ENCODE results near the gene FAM20C. TPM values are rescaled to one million over a fixed set of nuclear protein-coding genes. Genes with fewer than 3 reads are reported as not detected.

Gene FAM20C
- total RNA-seq, 1 experiment from 2014 or later = 87.9 TPM

DNA sequence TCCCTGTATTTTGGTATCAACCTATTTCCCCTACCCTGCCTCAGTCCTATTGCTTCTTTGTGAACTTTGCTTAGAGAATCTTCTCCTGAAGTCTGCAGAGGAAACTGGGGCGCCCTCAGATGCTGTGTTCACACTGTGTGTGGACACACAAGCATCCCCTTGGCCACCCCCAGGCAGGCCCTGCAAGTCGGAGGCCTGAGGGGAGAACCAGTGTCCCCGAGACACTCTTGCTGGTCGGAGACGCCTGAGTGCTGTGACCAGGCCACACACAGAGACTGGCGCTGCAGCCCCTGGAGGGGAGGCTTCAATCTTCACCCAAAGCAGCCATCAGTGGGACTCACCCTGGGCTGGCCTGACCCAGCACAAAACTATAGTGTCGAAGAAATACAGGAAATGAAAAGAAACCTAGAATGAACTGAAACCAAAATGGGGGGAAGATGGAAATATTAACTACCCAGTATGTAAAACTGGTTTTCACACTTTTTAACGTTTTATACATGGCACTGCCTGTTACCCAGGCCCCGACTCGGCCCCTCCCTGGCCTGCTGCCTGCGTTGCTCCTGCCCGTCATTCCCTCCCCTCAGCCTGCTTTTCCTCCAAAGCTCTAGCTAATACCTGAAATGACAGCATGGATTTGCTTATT lies 48.4 kb upstream of the FAM20C start:
- ATAC-seq = no peak
- TF ChIP-seq EZH2 (IDR thresholded peaks at IDR 0.05; ENCODE audit: low read length, unreplicated experiment) (no peak), EZH2phosphoT487 (IDR thresholded peaks at IDR 0.05; ENCODE audit: borderline replicate concordance, low read length) (no peak)
- TF ChIP-seq, protein P1, sequence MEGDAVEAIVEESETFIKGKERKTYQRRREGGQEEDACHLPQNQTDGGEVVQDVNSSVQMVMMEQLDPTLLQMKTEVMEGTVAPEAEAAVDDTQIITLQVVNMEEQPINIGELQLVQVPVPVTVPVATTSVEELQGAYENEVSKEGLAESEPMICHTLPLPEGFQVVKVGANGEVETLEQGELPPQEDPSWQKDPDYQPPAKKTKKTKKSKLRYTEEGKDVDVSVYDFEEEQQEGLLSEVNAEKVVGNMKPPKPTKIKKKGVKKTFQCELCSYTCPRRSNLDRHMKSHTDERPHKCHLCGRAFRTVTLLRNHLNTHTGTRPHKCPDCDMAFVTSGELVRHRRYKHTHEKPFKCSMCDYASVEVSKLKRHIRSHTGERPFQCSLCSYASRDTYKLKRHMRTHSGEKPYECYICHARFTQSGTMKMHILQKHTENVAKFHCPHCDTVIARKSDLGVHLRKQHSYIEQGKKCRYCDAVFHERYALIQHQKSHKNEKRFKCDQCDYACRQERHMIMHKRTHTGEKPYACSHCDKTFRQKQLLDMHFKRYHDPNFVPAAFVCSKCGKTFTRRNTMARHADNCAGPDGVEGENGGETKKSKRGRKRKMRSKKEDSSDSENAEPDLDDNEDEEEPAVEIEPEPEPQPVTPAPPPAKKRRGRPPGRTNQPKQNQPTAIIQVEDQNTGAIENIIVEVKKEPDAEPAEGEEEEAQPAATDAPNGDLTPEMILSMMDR (conservative IDR thresholded peaks at IDR 0.05; ENCODE audit: low read depth, low read length) = no peak
- no TSS peak for BruUV-seq (replicated peaks)
- intact Hi-C loops (cut with micrococcal nuclease) = no loop called here
- Histone ChIP-seq H3K4me2 (ENCODE audit: low read length) (no peak overlapping the region), H3K27ac (ENCODE audit: low read length) (no peak overlapping the region), H3K36me3 (ENCODE audit: low read depth, low read length) (peaks cover 5% of the 10 kb centered on the region; the same call in 1 of the 2 replicates), H3K4me1 (ENCODE audit: insufficient read depth, low read length) (peaks cover 12% of the 10 kb centered on the region), H3K9me2 (replicated peaks; ENCODE audit: low read length) (no peaks in the 10 kb centered on the region), H2AFZ (ENCODE audit: low read length) (no peak overlapping the region), H3K4me3 (ENCODE audit: low read length) (no peak overlapping the region), H3K9ac (ENCODE audit: low read length) (no peak overlapping the region), H4K20me1 (ENCODE audit: low read length) (no peaks in the 10 kb centered on the region), H3F3A (ENCODE audit: low read length, unreplicated experiment) (no peaks in the 10 kb centered on the region), H3K27me3 (ENCODE audit: low read length) (no peaks in the 10 kb centered on the region), H3K79me2 (ENCODE audit: low read length) (peaks cover 3% of the 10 kb centered on the region; the same call in 1 of the 2 replicates), H3K9me3 (ENCODE audit: low read length) (no peaks in the 10 kb centered on the region)
- no peak for DNase-seq
- ChIA-PET POLR2A (ENCODE audit: unreplicated experiment) (no interaction called here), CTCF (no interaction called here)

DNA sequence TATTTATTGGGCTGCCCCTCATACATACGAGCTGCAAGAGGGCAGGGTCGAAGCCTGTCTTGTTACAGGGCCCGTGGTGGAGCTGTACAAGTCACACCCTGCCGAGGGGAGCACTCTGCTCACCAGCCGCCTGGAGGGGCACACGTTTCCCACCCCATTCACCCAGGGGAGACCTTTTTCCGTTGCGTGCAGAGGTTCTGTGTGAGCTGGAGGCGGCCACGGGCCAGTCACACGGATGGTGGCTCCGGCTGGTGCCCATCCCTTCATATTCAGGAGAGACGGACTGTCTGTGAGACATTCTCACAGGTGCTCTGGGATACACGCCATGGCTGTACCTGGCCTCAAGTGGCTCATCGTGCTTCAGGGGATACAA lies 47.9 kb upstream of the FAM20C start:
- Histone ChIP-seq H3K79me2 (ENCODE audit: low read length) (peaks cover 3% of the 10 kb centered on the region; the same call in 1 of the 2 replicates), H3K9me2 (replicated peaks; ENCODE audit: low read length) (no peaks in the 10 kb centered on the region), H3K4me2 (ENCODE audit: low read length) (no peak overlapping the region), H4K20me1 (ENCODE audit: low read length) (no peaks in the 10 kb centered on the region), H3K36me3 (ENCODE audit: low read depth, low read length) (peaks cover 5% of the 10 kb centered on the region; the same call in 1 of the 2 replicates), H3K9ac (ENCODE audit: low read length) (no peak overlapping the region), H3F3A (ENCODE audit: low read length, unreplicated experiment) (no peaks in the 10 kb centered on the region), H3K4me3 (ENCODE audit: low read length) (no peak overlapping the region), H2AFZ (ENCODE audit: low read length) (no peak overlapping the region), H3K9me3 (ENCODE audit: low read length) (no peaks in the 10 kb centered on the region), H3K4me1 (ENCODE audit: insufficient read depth, low read length) (peaks cover 12% of the 10 kb centered on the region), H3K27me3 (ENCODE audit: low read length) (no peaks in the 10 kb centered on the region), H3K27ac (ENCODE audit: low read length) (no peak overlapping the region)
- intact Hi-C loops (cut with micrococcal nuclease) = no loop called here
- ChIA-PET CTCF (no interaction called here), POLR2A (ENCODE audit: unreplicated experiment) (no interaction called here)
- DNase-seq (no peak), ATAC-seq (no peak)
- TF ChIP-seq, protein P1 (conservative IDR thresholded peaks at IDR 0.05; ENCODE audit: low read depth, low read length) = no peak
- TF ChIP-seq EZH2phosphoT487 (IDR thresholded peaks at IDR 0.05; ENCODE audit: borderline replicate concordance, low read length) = no peak
- TF ChIP-seq EZH2 (IDR thresholded peaks at IDR 0.05; ENCODE audit: low read length, unreplicated experiment) = no peak
- no TSS peak for BruUV-seq (replicated peaks)

DNA sequence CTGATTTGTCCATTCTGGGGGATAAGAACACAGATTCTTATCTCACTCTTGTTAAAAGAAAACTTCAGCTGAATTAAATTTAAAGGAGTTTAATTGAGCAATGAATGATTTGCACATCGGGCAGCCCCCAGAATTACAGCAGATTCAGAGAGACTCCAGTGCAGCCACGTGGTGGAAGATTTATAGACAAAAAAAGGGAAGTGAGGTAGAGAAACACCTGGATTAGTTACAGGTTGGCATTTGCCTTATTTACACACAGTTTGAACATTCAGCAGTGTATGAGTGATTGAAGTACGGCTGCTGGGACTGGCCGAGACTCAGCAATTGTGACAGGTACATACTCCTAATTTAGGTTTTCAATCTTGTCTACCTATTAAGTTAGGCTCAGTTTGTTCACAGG lies 46.5 kb upstream of the FAM20C start:
- H3K79me2 ChIP-seq (ENCODE audit: low read length) = peaks cover 3% of the 10 kb centered on the region; the same call in 1 of the 2 replicates
- H3F3A ChIP-seq (ENCODE audit: low read length, unreplicated experiment) = no peaks in the 10 kb centered on the region
- CTCF ChIA-PET = no interaction called here
- TF ChIP-seq, protein P1 (conservative IDR thresholded peaks at IDR 0.05; ENCODE audit: low read depth, low read length) = no peak
- TF ChIP-seq EZH2 (IDR thresholded peaks at IDR 0.05; ENCODE audit: low read length, unreplicated experiment) = no peak
- H3K4me2 ChIP-seq (ENCODE audit: low read length) = no peak overlapping the region
- DNase-seq = no peak
- POLR2A ChIA-PET (ENCODE audit: unreplicated experiment) = no interaction called here
- H3K27ac ChIP-seq (ENCODE audit: low read length) = no peak overlapping the region
- no peaks in the 10 kb centered on the region for H3K27me3 ChIP-seq (ENCODE audit: low read length)
- no peaks in the 10 kb centered on the region for H4K20me1 ChIP-seq (ENCODE audit: low read length)
- H3K9ac ChIP-seq (ENCODE audit: low read length) = no peak overlapping the region
- no peak overlapping the region for H3K4me3 ChIP-seq (ENCODE audit: low read length)
- intact Hi-C loops (cut with micrococcal nuclease) = no loop called here
- H3K4me1 ChIP-seq (ENCODE audit: insufficient read depth, low read length) = peaks cover 20% of the 10 kb centered on the region
- no peak for ATAC-seq
- H3K9me2 ChIP-seq (replicated peaks; ENCODE audit: low read length) = no peaks in the 10 kb centered on the region
- H3K9me3 ChIP-seq (ENCODE audit: low read length) = no peaks in the 10 kb centered on the region
- BruUV-seq (replicated peaks) = no TSS peak
- peaks cover 5% of the 10 kb centered on the region; the same call in 1 of the 2 replicates for H3K36me3 ChIP-seq (ENCODE audit: low read depth, low read length)
- H2AFZ ChIP-seq (ENCODE audit: low read length) = no peak overlapping the region

All from PC-3 (cell line).